Caco-2 (cell line): Measurements from ENCODE around the gene RAB41. TPM values are rescaled to one million over a fixed set of nuclear protein-coding genes. Genes with fewer than 3 reads are reported as not detected.

Experiments
- BruUV-seq: library from RNA; stranded (reverse); fragments of 400-500 nt; replicated peaks from 2 replicates; lab custom pipeline; 2021; lab: Mats Ljungman, UMichigan
- CTCF ChIA-PET: fragments of 300-600 bp; sonication (Branson Sonifier 250); formaldehyde crosslinking; loops from one replicate; lab custom pipeline; 2022; ENCODE audit warnings: antibody characterized with exemption; lab: Charles Lee
- POLR2A ChIA-PET: fragments of 300-600 bp; sonication (Branson Sonifier 250); formaldehyde crosslinking; loops from one replicate; lab custom pipeline; 2022; ENCODE audit warnings: antibody characterized with exemption; lab: Charles Lee
- DNase-seq, 2 experiments: peaks; one replicate each; pipeline versions ENCODE4 v3.0.0 to v3.0.0-alpha.2; 2020 to 2022
- H3K27me3 ChIP-seq: replicated peaks from 2 replicates; pipeline ENCODE4 v1.6.0; 2011; ENCODE audit warnings: low read length; ENCODE audit not compliant: control insufficient read depth, insufficient read depth
- H3K36me3 ChIP-seq: 2 replicates; pipeline ENCODE4 v1.5.1; 2011; ENCODE audit warnings: low read length; ENCODE audit not compliant: control insufficient read depth, insufficient read depth
- H3K4me1 ChIP-seq: fragments of 250-450 bp; sonication (Bioruptor Pico); 2 replicates; pipeline ENCODE4 v1.5.1; 2020; ENCODE audit warnings: mild to moderate bottlenecking
- H3K4me3 ChIP-seq: 2 replicates; pipeline ENCODE4 v1.5.1; 2011; ENCODE audit warnings: low read depth, mild to moderate bottlenecking, control low read depth, low read length
- H3K9me3 ChIP-seq: fragments of 250-450 bp; sonication (Bioruptor Pico); 2 replicates; pipeline ENCODE4 v1.5.1; 2020; ENCODE audit warnings: mild to moderate bottlenecking, moderate library complexity
- H3K27ac Mint-ChIP-seq: one replicate; pipeline ENCODE4 v1.8.0; 2022; ENCODE audit warnings: mixed read lengths; ENCODE audit not compliant: unreplicated experiment
- H3K27me3 Mint-ChIP-seq: one replicate; pipeline ENCODE4 v1.8.0; 2022; ENCODE audit warnings: mixed read lengths; ENCODE audit not compliant: insufficient read depth, unreplicated experiment
- H3K36me3 Mint-ChIP-seq: one replicate; pipeline ENCODE4 v1.8.0; 2022; ENCODE audit warnings: mild to moderate bottlenecking, mixed read lengths; ENCODE audit not compliant: insufficient read depth, unreplicated experiment
- H3K4me1 Mint-ChIP-seq: one replicate; pipeline ENCODE4 v1.8.0; 2022; ENCODE audit warnings: low read depth, mixed read lengths; ENCODE audit not compliant: unreplicated experiment
- H3K4me3 Mint-ChIP-seq: one replicate; pipeline ENCODE4 v1.8.0; 2022; ENCODE audit warnings: mild to moderate bottlenecking, moderate library complexity, mixed read lengths; ENCODE audit not compliant: unreplicated experiment
- H3K9me3 Mint-ChIP-seq: one replicate; pipeline ENCODE4 v1.8.0; 2022; ENCODE audit warnings: mixed read lengths; ENCODE audit not compliant: unreplicated experiment
- CTCF ChIP-seq, 2 experiments: fragments of 200-600 bp in 1 of 2; IDR thresholded peaks; 1 replicate in 1 of 2; 2 replicates in 1 of 2; pipeline versions ENCODE4 v1.5.1 to v1.8.0; 2011 to 2022; ENCODE audit warnings: antibody characterized with exemption in 1 of 2, control low read depth in 1 of 2, inconsistent platforms in 1 of 2, low read depth in 1 of 2, low read length in 1 of 2, mild to moderate bottlenecking in 1 of 2, moderate library complexity in 1 of 2; ENCODE audit not compliant: insufficient read depth in 1 of 2, severe bottlenecking in 1 of 2, unreplicated experiment in 1 of 2
- intact Hi-C: fragments of 100-400 bp; cut with micrococcal nuclease; formaldehyde crosslinking; loops from one replicate; pipeline ENCODE4 v1.10.0; 2022; ENCODE audit not compliant: unreplicated experiment
- total RNA-seq: library from RNA; stranded (reverse); gene quantifications from 2 replicates; pipeline ENCODE4 v1.2.3, GENCODE V29; 2022

RAB41 gene
- total RNA-seq, 1 experiment from 2014 or later, result not detected

- H3K9me3 Mint-ChIP-seq, result no peaks in the 10 kb centered on the region
- no peak for TF ChIP-seq CTCF (IDR thresholded peaks at IDR 0.05; ENCODE audit: insufficient read depth in 1 of 2, low read depth in 1 of 2, low read length in 1 of 2, severe bottlenecking in 1 of 2, unreplicated experiment in 1 of 2)
- H3K36me3 ChIP-seq, result no peaks in the 10 kb centered on the region
- no peak for DNase-seq
- H3K4me3 ChIP-seq, result no peak overlapping the region
- H3K27ac Mint-ChIP-seq, result no peak overlapping the region
- POLR2A ChIA-PET, result no interaction called here
- H3K27me3 Mint-ChIP-seq, result no peaks in the 10 kb centered on the region
- intact Hi-C loops, result no loop called here
- no peak overlapping the region for H3K4me3 Mint-ChIP-seq
- CTCF ChIA-PET, result no interaction called here
- no peaks in the 10 kb centered on the region for H3K27me3 ChIP-seq
- H3K36me3 Mint-ChIP-seq, result no peaks in the 10 kb centered on the region
- peaks cover 32% of the 10 kb centered on the region for H3K4me1 Mint-ChIP-seq
- H3K9me3 ChIP-seq, result no peaks in the 10 kb centered on the region
- no TSS peak for BruUV-seq
- peaks cover 17% of the 10 kb centered on the region for H3K4me1 ChIP-seq
Observed at GRCh38 chrX:70252491-70252890, 29.5 kb upstream of the RAB41 start.

GRCh38 chrX:70253377-70254062, 28.5 kb upstream of the RAB41 start:
- H3K36me3 Mint-ChIP-seq, result no peaks in the 10 kb centered on the region
- H3K27me3 Mint-ChIP-seq, result no peaks in the 10 kb centered on the region
- ChIA-PET POLR2A (interaction anchor here (0.5 kb wide), 1 partner anchor 1588 kb away, joined by 3 read pairs; no protein-coding TSS in a partner anchor), CTCF (no interaction called here)
- TF ChIP-seq CTCF (IDR thresholded peaks at IDR 0.05; ENCODE audit: insufficient read depth in 1 of 2, low read depth in 1 of 2, low read length in 1 of 2, severe bottlenecking in 1 of 2, unreplicated experiment in 1 of 2), result no peak
- H3K9me3 Mint-ChIP-seq, result no peaks in the 10 kb centered on the region
- H3K4me3 Mint-ChIP-seq, result no peak overlapping the region
- H3K4me1 Mint-ChIP-seq, result peaks cover 32% of the 10 kb centered on the region
- Histone ChIP-seq H3K4me1 (peaks cover 17% of the 10 kb centered on the region), H3K36me3 (no peaks in the 10 kb centered on the region), H3K9me3 (no peaks in the 10 kb centered on the region), H3K27me3 (no peaks in the 10 kb centered on the region), H3K4me3 (no peak overlapping the region)
- BruUV-seq, result no TSS peak
- H3K27ac Mint-ChIP-seq, result no peak overlapping the region
- intact Hi-C loops, result no loop called here
- no peak for DNase-seq

- Mint-ChIP-seq H3K27me3 (no peaks in the 10 kb centered on the region), H3K36me3 (no peaks in the 10 kb centered on the region), H3K27ac (no peak overlapping the region), H3K4me3 (no peak overlapping the region), H3K9me3 (no peaks in the 10 kb centered on the region), H3K4me1 (peaks cover 32% of the 10 kb centered on the region)
- TF ChIP-seq CTCF (IDR thresholded peaks at IDR 0.05; ENCODE audit: insufficient read depth in 1 of 2, low read depth in 1 of 2, low read length in 1 of 2, severe bottlenecking in 1 of 2, unreplicated experiment in 1 of 2), result no peak
- no peak for DNase-seq
- H3K4me3 ChIP-seq, result no peak overlapping the region
- no peaks in the 10 kb centered on the region for H3K9me3 ChIP-seq
- H3K27me3 ChIP-seq, result no peaks in the 10 kb centered on the region
- BruUV-seq, result no TSS peak
- intact Hi-C loops, result no loop called here
- ChIA-PET CTCF (no interaction called here), POLR2A (no interaction called here)
- no peaks in the 10 kb centered on the region for H3K36me3 ChIP-seq
- peaks cover 17% of the 10 kb centered on the region for H3K4me1 ChIP-seq
Observed at GRCh38 chrX:70254063-70254400, 27.9 kb upstream of the RAB41 start.
